Stimulated activated CD4-positive, alpha-beta T cell treated with anti-CD3 and anti-CD28 coated beads, TNF-alpha, amount 100 ng/mL, for 24 hours (primary cell): ENCODE data around the gene AGPAT3.

Experiments
- DNase-seq, 3 experiments: peaks; one replicate each; pipeline ENCODE4 v3.0.0-alpha.2; 2020; ENCODE audit warnings: low read depth in 3 of 3

Gene AGPAT3

DNA sequence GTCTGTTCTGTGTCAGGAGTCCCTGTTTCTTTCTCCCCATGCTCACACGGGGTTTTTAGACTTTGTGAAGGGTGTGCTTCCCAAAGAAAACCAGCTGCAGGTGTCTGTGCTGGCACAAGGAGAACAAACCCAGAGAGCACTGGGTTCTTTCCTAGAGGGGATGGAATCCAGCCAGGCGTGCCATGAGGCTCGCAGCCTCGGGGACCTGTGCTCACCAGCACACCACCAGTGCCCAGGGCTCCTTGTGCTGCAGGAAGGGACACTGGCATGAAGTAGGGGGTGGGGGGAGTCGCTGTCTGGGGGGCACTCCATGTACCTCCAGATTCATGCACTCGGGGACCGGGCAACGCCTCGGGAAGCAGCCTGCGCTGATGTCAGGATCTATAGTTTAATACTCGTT is 57.9 kb downstream of the AGPAT3 start:
- no peak for DNase-seq

DNA sequence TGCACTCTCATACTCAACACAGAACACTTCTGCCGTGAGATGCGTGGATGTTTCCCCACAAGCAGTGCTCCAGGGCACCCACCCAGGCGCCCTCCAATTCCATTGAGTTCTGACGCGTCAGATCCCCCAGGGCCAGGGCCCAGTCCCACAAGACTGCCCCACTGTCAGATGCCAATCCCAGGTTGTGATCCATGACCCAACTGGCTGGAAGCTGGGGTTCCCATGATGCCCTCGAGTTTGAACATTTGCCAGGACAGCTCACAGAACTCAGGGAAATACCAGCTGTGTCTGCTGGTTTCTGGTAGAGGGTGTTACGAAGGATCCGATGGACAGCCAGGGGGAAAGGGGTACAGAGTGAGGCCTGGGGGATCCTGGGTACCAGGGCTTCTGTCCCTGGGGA is 58.4 kb downstream of the AGPAT3 start:
- no peak for DNase-seq

DNA sequence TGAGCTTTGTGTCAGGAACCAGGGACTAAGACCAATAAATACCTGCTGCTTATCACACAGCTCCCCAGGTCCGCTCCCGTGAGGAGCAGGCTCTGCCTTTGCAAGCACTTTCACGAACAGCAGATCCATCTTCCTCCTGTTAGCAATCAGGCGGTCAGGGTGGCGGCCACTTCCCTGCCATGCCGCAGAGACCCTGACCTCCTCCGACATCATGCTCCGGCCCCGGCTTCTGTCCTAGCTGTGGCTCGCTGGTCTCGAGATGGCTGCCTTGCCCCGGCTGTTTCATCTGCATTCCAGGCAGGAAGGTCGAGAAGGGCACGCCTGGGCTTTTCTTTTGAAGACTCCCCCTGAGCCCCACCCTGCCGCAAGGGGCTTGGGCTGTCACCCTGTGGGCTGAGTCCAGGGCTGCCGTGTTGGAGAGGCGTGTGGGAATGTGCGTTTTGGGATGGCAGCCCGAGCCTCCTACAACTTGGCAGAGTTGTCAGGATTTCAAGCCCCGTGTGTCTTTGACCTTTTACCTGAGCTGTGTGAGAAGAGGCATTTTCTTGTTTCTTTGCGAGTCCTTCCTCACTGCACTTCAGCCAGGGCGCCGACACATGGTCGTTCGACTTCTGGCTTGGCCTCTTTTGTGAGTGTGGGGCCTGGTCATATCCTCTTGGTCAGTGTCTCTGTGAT is 59.5 kb downstream of the AGPAT3 start:
- no peak for DNase-seq

DNA sequence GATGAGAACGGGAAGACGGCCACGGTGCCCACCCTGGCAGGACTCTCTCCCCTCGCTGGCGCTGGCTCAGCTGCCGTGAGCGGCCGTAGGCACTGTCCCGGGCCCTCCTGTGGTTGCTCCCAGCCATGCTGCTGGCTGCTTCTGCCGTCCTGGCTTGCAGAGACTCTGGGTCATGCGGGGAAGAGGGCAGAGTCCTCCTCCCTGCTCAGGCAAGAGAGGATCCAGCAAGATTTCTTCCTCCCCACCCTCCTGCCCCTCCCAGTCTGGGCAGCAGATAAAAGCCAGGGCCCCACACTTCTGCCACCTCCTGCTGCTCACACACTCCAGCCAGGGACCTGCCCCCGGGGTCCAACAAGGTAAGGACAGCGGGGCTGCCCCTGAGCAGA is 60.1 kb downstream of the AGPAT3 start:
- DNase-seq: no peak

DNA sequence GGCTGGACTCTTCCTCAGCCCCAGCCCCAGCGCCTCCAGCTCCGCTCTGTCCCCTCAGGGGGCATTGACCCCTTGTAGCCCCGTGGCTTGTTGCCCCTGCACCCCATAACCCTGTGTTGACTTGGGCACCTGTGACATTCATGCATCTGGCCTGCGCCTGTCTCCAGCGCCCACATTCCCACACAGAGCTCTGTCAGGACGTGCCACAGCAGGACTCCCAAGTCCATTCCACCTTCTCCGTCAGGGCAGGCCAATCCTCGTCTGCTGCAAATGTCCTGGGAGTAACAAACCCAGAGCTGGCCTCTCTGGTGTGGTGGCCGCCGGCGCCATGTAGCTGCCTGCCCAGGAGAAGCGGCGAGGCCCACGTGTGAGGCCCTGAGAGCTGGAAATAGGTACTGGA is 60.6 kb downstream of the AGPAT3 start:
- DNase-seq: no peak

DNA sequence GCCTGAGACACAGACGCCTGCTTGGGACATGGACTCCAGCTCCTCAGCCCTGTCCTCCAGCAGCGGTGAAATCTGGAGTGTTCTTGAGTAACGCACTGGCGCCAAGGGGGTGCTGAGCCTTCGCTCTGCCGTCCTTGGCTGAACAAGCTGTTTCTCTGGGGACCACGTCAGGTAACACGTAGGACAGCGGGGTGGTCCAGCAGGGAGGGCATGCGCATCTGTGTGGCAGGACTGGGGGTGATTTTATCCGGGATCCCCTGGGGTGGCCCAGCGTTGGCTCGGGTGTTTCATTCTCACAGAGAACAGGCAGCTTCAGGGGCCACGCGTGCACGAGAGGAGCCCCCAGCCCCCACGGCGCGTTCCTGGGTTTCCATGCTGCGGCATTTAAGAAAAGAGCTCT is 61.2 kb downstream of the AGPAT3 start:
- no peak for DNase-seq

DNA sequence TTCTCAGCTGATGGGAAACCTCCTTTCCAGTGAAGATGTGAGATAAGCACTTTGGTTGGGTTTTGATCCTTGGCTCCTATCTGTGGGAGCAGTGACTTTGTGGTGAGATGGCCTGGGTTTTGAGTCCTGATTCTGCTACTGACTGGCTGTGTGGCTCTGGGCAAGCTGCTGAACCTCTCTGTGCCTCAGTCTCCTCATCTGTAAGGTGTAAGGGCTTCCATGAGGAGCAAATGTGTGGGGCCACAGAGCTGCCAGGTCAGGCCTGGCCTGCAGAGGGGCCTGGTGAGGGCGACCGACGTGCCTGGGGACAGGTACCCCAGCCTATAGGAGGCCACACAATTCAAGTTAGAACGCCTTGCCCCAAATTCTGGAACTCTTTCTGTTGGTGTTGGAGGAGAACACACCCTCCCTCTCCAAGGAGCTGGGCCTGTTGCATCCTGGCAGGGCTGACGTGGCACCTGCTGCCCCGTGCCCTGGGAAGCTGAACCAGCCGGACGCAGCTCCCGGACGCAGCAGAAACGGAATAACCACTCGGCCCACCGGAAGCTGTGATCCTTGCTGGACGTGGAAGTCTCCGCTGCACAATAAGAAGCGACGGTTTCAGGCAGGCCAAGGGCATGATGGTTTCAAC is 62.7 kb downstream of the AGPAT3 start:
- DNase-seq: no peak

DNA sequence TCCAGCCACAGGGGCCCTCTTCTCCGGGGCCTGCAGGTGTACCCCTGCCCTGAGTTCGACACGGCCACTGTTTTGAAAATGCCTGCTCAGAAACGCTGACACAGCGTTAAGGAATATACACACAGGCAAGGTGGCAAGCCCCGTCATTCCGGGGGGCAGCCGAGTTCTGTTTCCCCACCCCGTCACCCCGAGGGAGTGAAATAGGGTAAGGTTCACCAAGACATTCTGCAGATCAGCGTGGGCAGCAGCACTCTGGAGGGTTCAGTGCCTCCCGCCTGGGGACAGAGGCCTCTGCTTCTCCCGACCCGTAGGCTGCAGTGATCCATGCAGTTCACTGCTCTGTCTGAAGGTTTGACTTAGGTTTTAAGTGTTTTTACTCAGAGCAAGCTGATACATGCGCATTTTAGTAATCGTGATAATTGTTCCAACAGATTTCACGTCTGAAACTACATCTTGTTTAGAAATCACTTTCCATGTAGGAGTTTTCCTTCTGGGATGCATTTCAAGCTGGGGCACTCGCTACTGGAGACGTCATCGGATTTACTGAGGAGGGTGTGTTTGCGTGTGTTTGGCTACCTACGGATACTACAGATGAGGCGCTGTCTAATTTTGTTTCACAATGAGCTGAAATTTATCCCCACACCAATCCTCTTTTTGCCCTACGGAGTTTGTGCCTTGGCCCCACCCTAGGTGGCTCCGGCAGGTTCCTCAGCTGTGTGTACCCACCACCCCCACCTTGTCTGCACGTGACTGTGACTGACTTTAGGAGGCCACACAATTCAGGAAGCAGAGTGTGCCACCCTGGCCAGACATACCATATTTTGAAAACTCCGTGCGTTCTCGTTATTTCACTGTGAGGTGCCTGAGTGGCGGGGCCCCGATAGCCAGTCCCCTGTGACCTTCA is 63.5 kb downstream of the AGPAT3 start:
- no peak for DNase-seq

DNA sequence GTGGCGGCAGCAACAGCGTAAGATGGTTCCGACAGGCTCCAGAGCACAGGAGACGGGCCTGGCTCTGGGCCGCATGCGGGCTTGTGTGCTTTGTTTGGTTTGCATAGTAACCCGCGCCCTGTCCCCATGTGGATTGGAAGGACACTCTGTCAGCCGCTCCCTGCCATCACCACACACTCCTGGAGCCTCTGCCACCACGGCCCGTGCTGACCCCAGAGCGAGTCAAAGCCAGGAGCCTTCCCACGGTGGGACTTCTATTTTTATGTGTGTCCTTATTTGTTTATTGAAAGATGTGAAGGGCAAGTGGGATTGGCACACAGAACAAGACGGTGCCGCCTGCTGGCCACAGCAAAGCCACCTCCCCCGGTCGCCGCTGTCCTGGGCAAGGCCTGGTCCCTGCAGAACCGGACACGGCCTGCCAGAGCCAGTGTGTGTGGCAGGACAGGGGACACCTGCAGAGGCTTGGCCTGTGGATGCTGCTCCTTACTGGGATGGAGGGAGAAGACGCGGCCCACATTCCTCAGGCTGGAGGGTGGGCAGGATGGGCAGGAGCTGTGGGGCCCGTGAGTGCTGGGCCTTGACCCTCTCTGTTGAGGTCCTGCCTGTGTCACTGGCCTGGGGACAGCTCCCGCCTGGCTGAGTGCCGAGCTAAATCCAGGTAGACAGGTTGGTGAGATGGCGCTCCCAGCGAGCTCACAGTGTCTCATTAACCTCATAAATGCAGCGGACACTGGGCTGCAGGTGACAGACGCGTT is 64.4 kb downstream of the AGPAT3 start:
- DNase-seq: no peak

DNA sequence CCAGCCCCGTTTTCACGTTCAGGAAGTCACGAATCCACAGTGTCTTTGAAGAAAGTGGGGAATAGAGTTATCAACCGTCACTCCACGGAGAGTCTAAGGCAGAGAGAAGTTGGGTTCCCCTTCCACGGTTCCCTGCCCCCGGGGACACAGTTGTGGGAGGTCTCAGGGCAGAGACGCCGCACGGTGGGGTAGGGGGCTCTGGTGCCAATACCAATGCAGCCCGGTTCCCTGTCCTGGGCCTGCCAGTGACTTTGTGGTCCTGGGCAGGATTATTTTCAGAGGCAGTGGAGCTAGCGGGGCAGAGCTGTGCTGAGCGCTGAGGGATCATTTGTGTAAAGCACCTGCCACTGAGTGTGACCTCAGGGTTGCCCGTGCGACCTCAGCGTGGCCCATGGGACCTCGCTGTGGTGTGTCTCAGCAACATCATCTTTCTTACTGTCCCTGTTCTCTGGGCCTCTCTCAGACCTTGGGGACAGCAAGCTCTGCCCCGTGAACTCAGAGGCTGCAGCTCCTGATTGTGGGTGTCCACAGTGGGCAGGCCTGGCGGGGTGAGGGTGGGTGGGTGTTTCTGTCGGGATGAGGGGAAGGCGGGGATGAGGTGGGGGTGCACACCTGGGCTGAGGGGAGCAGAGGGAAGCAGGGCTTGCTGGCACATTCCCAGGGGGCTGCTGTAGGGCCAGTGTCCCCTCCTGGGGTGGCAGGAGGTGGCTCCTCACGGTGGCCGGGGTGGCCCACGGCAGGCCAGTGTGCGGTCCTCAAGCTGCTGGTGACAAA is 65.2 kb downstream of the AGPAT3 start:
- DNase-seq: no peak

DNA sequence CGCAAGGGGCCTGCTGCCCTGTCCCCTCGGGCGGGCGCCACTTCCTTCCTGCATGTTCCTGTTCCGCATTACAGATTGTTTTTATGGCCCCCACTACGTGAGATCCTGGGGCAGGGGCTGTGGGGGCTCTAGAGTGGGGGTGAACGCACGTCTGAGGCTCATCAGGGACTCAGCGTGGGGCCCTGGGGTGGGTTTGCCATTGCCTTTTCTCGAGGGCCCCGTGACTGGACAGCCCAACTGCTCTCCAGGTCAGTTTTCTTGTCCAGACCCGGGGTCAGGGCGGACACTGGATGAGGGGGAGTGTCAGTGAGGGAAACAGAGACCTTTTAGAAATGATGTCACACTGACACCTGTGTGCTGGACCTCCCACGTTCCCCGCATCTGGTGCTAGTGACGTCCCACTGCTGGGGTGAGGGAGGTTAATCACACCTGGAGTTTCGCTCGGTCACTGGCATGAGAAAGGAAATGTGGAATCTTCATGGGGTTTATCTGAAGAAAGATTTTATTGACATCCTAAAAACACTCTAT is 65.9 kb downstream of the AGPAT3 start:
- no peak for DNase-seq

DNA sequence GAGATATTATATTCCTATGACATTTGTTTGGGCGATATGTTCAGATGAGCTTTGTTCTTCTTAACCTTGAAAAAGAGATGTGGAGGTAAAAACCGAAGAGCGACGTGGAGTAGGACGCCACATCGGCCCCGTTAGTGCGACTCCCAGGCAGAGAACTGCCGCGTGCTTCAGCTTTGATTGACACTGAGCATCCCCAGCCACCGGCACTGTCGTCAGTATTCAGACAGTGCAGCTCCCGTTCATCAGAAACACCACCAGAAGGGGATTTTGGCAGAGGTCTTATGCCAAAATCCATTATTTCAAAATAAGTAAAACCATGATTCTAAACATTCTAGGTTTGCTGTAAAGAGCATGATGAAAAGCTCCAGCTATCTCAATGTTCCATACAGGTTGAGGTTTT is 66.5 kb downstream of the AGPAT3 start:
- DNase-seq: no peak

DNA sequence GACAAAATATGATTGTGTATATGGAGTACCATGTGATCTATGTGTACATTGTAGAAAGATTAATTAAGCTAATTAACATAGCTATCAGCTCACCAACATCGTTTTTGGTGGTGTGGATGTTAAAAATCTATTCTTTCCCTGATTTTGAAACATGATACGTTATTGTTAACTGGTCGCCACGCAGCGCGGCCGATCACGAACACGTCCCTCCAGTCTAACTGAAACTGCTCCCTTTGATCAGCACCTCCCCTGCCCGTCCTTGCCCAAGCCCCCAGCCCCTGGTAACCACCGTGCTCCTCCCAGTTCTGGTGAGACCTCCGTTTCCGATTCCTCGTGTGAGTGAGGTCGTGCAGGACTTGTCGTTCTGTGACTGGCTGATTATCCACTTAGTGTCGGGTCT is 67.0 kb downstream of the AGPAT3 start:
- no peak for DNase-seq

DNA sequence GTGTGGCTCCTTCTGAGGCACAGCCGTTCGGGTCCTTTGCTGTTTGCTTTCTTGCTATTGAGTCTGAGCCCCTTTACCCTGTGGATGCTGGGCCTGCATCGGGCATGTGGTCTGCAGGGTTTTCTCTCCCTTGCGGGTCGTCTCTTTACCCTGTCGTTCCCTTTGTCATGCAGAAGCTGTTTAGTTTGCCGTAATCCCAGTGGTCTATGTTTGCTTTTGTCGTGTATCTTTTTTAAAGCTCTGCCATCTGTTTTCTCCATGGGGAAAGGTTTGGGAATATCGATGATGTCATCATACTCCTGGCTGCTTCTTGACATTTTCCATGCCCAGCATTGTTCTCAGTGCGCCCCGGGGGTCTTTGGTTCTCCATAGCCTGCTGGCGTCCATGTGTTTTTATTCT is 68.2 kb downstream of the AGPAT3 start:
- no peak for DNase-seq

DNA sequence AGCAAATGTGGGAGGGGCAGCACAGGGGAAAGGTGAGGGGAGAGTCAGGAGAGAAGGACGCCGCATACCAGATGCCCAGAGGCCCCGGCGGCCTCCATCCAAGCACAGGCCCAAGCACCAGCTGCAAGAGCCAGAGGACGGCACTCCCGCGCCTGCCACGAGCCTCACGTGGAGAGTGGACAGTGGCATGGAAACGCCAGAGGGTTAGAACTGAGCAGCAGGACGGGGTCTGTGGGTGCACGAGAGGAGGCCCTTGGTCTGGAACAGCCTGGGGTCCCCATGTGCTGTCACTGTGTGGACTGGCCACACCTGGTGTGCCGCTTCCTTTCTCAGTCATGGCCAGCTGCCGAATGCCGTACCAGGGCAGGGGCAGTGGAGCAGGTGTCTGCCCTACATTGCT is 68.7 kb downstream of the AGPAT3 start:
- DNase-seq: no peak

DNA sequence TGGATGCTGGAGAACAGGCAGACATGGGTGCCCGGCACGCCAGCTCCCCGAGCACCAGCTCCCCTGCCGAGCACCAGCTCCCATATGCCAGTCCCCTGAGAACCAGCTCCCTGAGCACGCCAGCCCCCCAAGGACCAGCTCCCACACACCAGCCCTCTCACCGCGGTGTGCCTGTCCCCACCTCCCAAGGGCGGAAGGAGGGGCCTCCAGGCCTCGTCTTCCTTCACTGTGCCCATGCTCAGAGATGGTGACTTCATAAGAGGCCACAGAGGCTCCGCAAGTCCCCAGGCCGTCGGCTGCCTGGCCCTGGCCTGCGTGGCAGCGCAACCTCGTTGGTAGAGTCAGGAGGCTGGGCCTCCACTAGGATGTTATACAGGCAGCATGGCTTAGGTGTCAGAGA is 69.1 kb downstream of the AGPAT3 start:
- no peak for DNase-seq

DNA sequence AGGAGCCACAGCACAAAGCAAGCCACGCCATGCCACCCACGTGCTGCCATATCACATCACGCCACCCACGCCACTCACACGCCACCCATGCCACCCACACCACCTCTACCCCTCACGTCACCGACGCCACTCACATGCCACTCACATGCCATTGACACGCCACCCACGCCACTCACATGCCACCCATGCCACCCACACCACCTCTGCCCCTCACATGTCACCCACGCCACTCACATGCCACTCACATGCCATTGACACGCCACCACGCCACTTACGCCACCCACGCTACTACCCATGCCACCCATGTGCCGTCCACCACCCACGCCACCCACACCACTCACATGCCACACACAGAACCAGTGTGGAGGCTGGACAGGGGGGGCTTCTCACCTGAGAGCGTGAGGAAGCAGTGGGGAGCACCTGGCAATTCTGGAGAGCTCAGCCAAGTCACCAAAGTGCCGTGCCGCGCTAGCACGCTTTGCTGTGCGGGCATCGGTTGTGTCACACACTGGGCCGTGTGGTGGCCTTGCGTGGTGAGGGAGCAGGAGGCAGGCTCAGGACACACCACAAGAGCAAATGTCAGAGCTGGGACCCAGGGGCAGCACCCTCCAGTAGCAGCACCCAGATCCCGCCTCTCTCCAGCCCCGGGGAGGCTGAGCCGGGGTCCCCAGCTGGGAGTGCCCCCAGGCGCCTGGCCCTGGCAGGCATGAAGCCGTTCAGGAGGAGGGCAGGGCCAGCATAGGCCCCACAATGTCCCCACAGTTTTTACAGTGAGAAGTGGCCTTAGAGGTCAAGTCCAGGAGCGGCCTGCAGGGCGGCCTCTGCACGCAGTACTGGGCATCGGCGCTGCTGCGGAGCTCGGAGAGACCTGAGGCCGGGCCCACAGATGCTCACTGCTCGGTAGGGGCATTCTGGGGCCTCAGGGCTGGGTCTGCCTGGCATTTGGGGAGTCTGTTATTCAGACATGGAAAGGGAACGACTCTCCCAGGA is 70.0 kb downstream of the AGPAT3 start:
- no peak for DNase-seq

DNA sequence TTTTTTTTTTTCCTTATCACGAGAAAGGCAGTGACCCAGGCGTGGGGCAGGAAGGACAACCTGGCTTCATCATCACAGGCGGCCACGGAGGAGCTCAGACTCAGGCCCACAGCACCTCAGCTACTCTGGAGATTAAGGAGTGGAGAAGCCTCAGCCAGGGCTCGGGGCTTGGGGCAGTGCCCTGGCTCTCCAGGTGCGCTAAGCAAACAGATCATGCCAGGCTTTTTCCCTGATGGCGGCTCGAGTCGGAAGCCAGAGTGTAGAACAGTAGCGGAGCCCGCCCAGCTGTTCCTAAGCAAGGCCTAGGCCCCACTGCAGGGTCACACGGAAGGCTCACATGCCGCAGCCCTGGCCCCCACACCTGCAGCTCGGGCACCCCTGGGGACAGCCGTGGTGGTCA is 70.7 kb downstream of the AGPAT3 start:
- DNase-seq: no peak

DNA sequence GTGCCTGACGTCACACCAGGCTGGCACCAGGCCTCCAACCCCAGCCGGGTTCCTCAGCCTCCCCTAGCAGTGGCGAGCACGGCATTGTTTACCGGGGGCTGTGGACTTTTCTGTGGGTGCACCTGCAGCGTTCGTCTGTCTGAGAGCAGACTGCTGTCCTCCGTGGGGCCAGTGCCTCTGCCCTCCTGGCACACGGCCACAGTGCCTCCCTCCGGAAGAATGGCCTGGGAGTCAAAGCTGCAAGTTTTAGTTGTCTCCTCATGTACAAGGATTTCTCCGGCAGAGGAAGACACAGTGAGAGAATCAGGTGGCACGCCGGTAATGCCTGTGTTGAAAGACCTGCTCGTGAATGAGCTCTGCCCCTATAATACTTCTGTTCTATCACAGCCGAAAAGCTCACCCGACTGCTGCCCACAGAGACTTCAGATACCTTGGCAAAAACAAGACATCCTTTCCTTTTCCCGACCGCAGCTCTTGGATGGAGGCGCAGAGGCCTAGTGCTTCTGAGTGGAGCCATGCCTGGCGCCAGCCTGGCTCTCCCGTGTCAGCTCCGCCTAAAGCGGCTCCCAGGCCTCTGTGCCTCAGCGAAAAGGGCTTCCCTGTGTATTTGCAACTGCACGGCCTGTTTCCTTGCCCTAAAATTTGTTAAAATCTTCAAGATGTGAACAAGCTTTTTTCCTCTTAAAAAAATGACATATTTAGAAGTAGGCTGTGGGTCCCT is 71.4 kb downstream of the AGPAT3 start:
- no peak for DNase-seq
